ENCODE measurements around the gene RASA3.

Gene RASA3

GRCh38 chr13:114093118-114093517 is 39.3 kb downstream of the RASA3 start:
- no peaks in the 10 kb centered on the region for H3K27me3 ChIP-seq
- H3K4me1 ChIP-seq (ENCODE audit: control insufficient read depth in 1 of 2, insufficient read depth in 1 of 2, low read depth in 1 of 2, low read length in 1 of 2), result no peaks in the 10 kb centered on the region
- TF ChIP-seq CTCF (IDR thresholded peaks at IDR 0.05), result no peak
- H3K27ac ChIP-seq, result no peak overlapping the region
- no peaks in the 10 kb centered on the region for H3K9me3 ChIP-seq
- no peak overlapping the region for H3K4me3 ChIP-seq (ENCODE audit: low read depth in 1 of 2, low read length in 1 of 2)
- no peaks in the 10 kb centered on the region for H3K36me3 ChIP-seq

- Histone ChIP-seq H3K4me3 (ENCODE audit: low read depth in 1 of 2, low read length in 1 of 2) (no peak overlapping the region), H3K9me3 (no peaks in the 10 kb centered on the region), H3K27me3 (no peaks in the 10 kb centered on the region), H3K36me3 (no peaks in the 10 kb centered on the region), H3K27ac (no peak overlapping the region), H3K4me1 (ENCODE audit: control insufficient read depth in 1 of 2, insufficient read depth in 1 of 2, low read depth in 1 of 2, low read length in 1 of 2) (no peaks in the 10 kb centered on the region)
- no peak for TF ChIP-seq CTCF (IDR thresholded peaks at IDR 0.05)
Measured at GRCh38 chr13:114092468-114092867, 40.0 kb downstream of the RASA3 start.

GRCh38 chr13:114090476-114090875 is 41.9 kb downstream of the RASA3 start:
- no peaks in the 10 kb centered on the region for H3K36me3 ChIP-seq
- no peak for TF ChIP-seq CTCF (IDR thresholded peaks at IDR 0.05)
- no peak overlapping the region for H3K27ac ChIP-seq
- no peak overlapping the region for H3K4me3 ChIP-seq (ENCODE audit: low read depth in 1 of 2, low read length in 1 of 2)
- no peaks in the 10 kb centered on the region for H3K27me3 ChIP-seq
- H3K9me3 ChIP-seq, result no peaks in the 10 kb centered on the region
- H3K4me1 ChIP-seq (ENCODE audit: control insufficient read depth in 1 of 2, insufficient read depth in 1 of 2, low read depth in 1 of 2, low read length in 1 of 2), result no peaks in the 10 kb centered on the region

- Histone ChIP-seq H3K36me3 (no peaks in the 10 kb centered on the region), H3K27me3 (no peaks in the 10 kb centered on the region)
- no peak for TF ChIP-seq CTCF (IDR thresholded peaks at IDR 0.05)
Measured at GRCh38 chr13:114089751-114090400, 42.5 kb downstream of the RASA3 start.

GRCh38 chr13:114089341-114089740 is 43.1 kb downstream of the RASA3 start:
- no peaks in the 10 kb centered on the region for H3K4me1 ChIP-seq (ENCODE audit: control insufficient read depth in 1 of 2, insufficient read depth in 1 of 2, low read depth in 1 of 2, low read length in 1 of 2)
- no peaks in the 10 kb centered on the region for H3K27me3 ChIP-seq
- no peak for TF ChIP-seq CTCF (IDR thresholded peaks at IDR 0.05)
- H3K4me3 ChIP-seq (ENCODE audit: low read depth in 1 of 2, low read length in 1 of 2), result no peak overlapping the region
- no peaks in the 10 kb centered on the region for H3K9me3 ChIP-seq
- no peaks in the 10 kb centered on the region for H3K36me3 ChIP-seq
- H3K27ac ChIP-seq, result no peak overlapping the region

More at GRCh38 chr13:114089751-114090400, 42.5 kb downstream of the RASA3 start:
- Histone ChIP-seq H3K4me1 (ENCODE audit: control insufficient read depth in 1 of 2, insufficient read depth in 1 of 2, low read depth in 1 of 2, low read length in 1 of 2) (no peaks in the 10 kb centered on the region), H3K4me3 (ENCODE audit: low read depth in 1 of 2, low read length in 1 of 2) (no peak overlapping the region), H3K9me3 (no peaks in the 10 kb centered on the region), H3K27ac (no peak overlapping the region)
